CD4-positive, alpha-beta T cell treated with Interleukin-12 subunit alpha and Interleukin-12 subunit beta, for 1 hour (primary cell): ENCODE results near the gene SEC24A.
"Not testable (repeated sequence)": the region's sequence is repeated elsewhere in the genome, so short reads cannot be mapped to it uniquely, and the experiment has no call there.

Experiments used
- DNase-seq: peaks from one replicate; pipeline ENCODE4 v3.0.0-alpha.2; 2020

SEC24A gene

DNA sequence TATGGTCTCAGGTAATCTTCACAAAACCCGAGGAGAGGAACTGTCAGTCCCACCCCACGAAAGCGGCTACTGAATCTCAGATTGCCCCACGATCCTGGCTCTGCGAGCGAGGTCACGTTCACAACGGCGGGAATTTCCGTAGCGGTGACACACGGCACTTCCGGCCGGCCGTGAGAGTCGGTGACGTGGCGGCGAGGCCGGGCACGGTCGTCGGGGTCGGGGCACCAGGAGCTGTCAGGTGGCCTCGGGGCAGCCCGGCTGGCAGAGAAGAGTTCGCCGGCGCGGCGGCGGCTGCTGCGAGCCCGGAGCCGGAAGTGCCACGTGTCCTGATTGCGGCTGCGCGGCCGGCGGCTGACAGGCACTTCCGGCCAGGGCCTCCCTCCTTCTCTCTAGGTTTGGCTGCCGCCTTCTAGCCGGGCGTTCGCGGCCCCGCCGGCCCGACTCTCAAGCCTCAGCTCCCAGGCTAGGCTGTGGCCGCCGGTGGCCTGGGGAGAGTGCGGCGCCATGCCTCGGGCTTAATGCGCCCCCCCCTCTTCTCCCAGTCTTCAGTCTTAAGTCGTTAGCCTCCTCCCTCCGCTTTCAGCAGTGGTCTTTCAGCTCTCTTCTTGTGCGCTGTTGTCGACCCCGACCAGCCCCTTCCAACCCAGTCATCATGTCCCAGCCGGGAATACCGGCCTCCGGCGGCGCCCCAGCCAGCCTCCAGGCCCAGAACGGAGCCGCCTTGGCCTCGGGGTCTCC, at the start of gene SEC24A:
Gene SEC24A, plus strand, starts transcription at position 361 of the 738 bp plus-strand sequence. Its CDS starts 292 bp downstream, at position 653.
- DNase-seq: peak; percentile 95

GRCh38 chr5:134599820-134600219, 48.8 kb upstream of the SEC24A start:
- DNase-seq: not testable (repeated sequence)

- DNase-seq: no peak
Measured at GRCh38 chr5:134600600-134600999, 48.0 kb upstream of the SEC24A start.

DNA sequence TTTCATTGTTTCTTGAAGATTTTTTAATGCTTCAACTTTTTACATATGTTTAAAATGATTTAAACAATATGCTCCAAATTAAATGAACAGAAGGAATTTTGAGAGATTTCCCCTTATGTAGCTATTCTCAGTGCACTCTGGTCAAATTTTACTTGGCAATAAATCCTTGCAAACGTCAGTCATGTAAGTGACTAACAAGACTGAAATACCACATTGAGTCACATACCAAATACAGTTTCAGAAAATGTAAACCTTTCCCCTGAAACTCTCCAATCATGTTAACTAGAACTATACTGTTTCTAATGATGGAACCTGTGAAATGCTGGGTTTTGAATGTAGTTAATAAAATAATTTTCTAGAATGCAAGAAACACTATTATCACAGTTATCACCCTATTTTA, 45.5 kb upstream of the SEC24A start:
- no peak for DNase-seq

- DNase-seq: no peak
Measured at GRCh38 chr5:134604908-134605307, 43.7 kb upstream of the SEC24A start.

DNA sequence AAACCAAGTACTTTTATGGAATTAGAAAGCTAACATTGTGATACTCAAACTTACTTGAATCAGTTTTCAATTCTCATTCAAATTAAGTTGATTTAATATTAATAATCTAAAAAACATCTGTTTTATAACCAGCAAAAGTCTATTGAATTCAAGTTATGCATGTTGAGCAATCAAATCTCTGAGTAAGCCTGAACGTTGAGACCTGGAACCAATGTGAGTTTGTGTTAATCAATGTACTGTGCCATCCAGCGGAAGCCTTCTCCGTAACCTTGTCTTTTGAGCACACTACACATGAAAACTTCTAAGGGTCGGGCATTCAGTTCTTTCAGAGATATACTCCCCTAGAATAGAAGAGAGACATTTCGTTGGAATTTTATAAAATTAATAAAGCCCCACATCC, 41.9 kb upstream of the SEC24A start:
- no peak for DNase-seq

DNA sequence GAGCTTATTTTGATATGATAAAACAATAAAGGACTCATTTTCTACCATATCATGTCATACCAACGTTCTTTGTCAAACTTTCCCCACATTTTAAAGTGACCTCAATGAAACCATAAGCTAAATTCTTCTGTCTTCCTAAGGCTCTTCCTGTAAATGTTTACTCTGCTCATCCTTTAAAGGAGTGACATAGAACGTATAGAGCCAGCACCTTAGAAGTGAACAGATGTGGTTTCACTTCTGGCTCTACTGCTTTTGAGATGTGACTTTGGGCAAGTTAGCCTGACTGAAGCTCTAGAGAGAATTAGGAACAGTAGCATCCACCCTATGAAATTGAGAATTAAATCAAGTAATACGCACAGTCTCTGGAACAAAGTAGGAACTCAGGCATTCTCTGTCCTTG, 40.0 kb upstream of the SEC24A start:
- no peak for DNase-seq

DNA sequence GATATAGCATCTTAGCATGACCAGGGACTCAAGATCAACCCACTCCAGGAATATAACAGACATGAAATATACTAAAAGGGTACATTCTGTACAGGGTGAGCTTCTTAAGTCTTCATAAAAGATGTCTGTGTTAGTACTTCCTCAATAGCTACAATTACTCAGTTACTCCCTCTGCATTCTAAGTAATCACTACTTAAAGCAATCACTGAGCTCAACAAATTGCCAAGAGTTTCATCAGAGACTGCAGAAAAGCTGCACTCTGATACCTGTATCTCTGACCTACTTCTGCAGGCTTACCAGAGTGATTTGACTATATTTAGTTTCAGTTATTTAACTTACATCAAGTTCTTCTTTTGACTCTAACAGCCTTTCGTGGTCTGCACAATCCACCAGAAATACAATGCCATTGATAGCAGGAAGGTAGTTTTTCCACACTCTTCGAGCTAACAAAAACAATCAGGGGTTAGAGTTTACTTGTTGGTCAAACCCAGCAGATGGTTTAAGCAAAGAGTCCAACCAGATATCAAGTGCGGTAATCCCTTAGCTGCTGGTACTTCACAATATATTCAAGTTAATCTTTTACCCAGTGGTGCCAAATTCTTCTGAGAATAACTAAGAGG, 39.2 kb upstream of the SEC24A start:
- no peak for DNase-seq

- no peak for DNase-seq
Measured at GRCh38 chr5:134610725-134611124, 37.9 kb upstream of the SEC24A start.

DNA sequence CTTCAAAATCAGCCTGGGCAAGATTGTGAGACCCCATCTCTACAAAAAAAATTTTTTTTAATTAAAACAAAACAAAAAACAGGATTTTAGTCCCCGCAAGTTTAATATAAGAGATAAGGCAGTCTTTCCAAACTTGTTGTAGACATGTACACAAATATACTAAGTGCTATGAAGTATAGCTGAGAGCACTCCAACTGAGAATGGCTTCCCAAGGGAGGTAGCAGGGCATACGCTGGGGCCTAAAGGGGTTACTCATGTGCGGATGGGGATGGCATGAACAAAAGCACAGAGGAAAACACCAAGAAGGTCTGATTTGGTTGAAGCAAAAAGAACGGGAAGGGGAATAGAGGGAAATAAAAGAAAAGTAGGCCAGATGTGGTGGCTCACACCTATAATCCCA, 37.1 kb upstream of the SEC24A start:
- no peak for DNase-seq

GRCh38 chr5:134614450-134615085, 34.0 kb upstream of the SEC24A start:
- DNase-seq: no peak

- no peak for DNase-seq
Measured at GRCh38 chr5:134620634-134621033, 28.0 kb upstream of the SEC24A start.

DNA sequence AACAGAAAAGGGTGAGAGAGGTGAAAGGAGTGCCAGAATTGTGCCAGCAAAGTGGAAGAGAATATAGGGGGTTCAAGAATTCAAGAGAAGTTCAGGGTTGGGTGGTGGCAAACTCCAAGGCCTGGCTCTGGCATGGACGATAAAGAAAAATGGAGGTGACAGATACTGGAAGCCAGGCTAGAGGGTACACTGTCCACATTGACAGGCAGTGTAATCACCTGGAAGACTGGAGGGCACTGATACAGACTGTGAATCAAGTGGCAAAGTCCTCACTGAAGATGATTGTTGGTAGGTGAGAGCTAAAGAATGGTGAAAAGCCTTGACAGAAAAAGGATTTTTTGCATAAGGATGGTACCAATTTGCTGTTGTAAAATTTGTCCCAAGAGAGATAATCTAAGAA, 23.0 kb upstream of the SEC24A start:
- no peak for DNase-seq

- no peak for DNase-seq
Measured at GRCh38 chr5:134626369-134627014, 22.1 kb upstream of the SEC24A start.

GRCh38 chr5:134634227-134634626, 14.4 kb upstream of the SEC24A start:
- no peak for DNase-seq

- DNase-seq: not testable (repeated sequence)
Measured at GRCh38 chr5:134635366-134635765, 13.2 kb upstream of the SEC24A start.

- DNase-seq: no peak
Measured at GRCh38 chr5:134637116-134637721, 11.4 kb upstream of the SEC24A start.

GRCh38 chr5:134638760-134639201, 9.8 kb upstream of the SEC24A start:
- DNase-seq: no peak

DNA sequence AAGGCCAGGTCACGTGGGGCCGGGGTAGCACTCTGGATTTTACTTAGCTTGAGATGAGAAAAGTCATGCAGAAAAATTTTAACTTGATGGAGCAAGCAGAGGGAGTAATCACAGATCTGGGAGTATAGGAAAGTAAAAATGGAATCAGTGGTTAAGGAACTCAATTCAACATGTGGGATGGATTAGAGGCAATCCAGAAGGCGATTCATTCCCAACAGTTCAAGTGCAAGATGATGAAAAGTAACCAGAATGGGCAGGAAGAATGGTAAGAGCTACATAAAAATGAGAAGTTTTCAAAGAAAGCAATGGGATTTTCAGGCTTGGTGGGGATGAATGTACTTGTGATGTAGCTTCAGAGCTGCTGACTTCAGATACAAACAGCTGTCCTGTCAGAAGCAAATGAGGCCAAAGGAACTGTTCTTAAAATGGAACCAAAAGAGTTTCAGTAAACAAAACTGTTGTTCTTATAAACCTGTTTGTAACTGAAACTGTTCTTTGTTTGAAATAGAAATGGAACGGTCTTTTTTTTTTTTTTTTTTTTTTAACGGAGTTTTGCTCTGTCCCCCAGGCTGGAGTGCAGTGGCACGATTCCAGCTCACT, 5.6 kb upstream of the SEC24A start:
- DNase-seq: no peak

GRCh38 chr5:134647750-134648424, 698 bp upstream of the SEC24A start:
- peak; percentile 58 for DNase-seq

DNA sequence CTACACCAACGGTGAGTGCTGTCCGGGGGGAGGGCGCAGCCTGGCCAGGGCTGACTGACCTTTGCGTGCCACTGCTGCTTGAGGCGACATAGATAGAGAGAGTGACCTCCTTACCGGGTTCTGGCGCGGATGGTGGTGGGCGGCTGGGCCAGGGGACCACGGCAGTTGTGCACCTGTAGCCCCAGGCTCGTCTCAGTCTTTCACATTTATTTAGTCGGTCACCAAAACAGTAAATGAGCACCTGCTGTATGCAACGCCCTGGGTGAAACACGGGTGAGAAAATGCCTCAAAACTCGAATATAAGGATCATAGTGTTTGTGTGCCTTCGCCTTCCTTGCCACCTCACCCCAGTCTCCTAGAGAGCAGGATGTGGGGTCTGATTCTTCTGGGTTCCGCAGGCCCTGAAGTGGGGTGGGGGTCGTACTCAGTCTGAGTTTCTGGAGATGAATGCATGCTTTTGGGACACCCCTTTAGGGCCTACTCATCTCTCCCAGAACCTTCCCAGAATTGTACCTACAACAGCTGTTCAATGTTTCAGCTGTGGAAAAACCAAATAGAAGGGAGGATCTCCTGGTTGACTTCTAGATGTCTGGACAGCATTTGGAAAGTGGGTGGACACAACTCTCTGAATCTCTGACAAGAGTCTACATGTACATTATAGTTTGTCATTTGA, 714 bp downstream of the SEC24A start:
- DNase-seq: peak; percentile 12
